Activated effector memory CD4-positive, alpha-beta T cell treated with anti-CD3 and anti-CD28 coated beads, Interleukin-2, amount 50 U/mL, for 16 hours (primary cell): ENCODE results near the gene SATB1.
A peak's percentile ranks its signal among the peaks of the same experiment; 100 is the strongest.

Source experiments
- DNase-seq: peaks from one replicate; pipeline ENCODE4 v3.0.0-alpha.2; 2020

Gene SATB1

GRCh38 chr3:18428991-18429745 lies 4.0 kb upstream of the SATB1 start:
- no peak for DNase-seq

- DNase-seq = no peak
Measured at GRCh38 chr3:18428036-18428435, 2.9 kb upstream of the SATB1 start.

DNA sequence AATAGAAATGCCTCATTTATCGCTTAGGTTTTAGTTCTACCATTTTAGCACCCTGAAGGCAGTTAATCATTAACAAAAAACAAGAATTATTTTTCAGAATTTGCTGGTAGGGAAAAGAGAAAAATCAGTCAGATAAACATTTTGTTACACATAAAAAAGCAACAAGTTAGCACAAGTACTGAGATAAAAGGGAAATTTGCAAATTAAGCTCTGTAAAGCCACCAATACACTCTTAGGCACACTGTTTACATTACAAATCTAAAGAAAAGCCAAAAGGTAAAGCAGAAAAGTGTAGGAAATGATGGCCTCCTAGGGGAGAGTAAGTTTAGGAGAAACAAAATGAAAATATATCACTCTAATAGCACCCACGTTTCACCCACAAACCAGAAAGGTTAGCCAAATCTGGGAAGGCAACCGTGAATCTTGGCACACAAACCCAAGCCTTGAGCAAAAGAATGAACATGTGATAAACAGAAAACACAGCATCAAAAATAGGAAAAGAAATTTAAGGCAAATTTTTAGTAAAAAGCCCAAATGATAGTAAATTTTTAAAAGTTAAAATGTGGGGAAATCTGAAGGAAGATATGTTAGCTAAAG lies 1.6 kb upstream of the SATB1 start:
- no peak for DNase-seq

- DNase-seq = peak; percentile 88
Measured at GRCh38 chr3:18425641-18426257, 610 bp upstream of the SATB1 start.

GRCh38 chr3:18424213-18424728 lies 868 bp downstream of the SATB1 start:
- peak; percentile 63 for DNase-seq

- DNase-seq = peak; percentile 73
Measured at GRCh38 chr3:18423401-18424212, 1.5 kb downstream of the SATB1 start.

GRCh38 chr3:18422972-18423371 lies 2.2 kb downstream of the SATB1 start:
- no peak for DNase-seq

DNA sequence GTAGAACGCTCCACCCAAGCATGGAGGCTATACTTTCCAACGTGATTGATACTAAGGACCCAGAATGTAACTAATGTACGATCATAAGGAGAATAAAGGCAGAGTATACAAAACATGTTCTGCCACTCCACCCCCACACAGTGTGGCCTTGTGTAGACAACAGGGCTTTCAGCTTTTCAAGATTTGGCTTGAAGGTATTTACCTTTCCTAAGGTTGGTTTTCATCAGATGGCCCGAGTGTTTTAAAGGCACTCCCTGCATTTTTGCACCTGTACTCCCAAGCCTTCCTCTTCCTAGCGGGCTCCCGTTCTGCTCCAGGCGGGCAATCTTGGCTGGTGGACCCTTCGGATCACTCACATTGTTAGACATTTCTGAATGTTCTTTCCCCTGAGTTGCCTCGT lies 4.6 kb downstream of the SATB1 start:
- DNase-seq = no peak

- no peak for DNase-seq
Measured at GRCh38 chr3:18419232-18419631, 5.9 kb downstream of the SATB1 start.

- no peak for DNase-seq
Measured at GRCh38 chr3:18417904-18418572, 7.1 kb downstream of the SATB1 start.

DNA sequence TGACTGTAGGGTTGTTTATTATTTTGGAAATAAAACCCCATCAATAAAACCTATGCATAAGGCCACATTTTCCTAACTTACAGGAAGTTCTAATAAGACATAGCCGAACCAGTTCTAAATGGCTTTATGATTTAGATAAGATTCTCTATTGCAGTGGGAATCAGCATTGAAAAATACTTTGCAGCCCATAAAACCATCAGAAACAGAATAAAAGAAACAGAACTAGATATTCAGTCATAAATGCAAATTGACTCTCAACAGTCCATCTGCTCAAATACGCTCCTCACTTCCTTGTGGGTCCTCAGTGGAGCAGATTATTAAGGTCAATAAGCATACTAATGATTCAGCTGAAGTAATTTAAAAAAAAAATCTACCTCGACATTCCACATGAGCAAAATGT lies 8.8 kb downstream of the SATB1 start:
- no peak for DNase-seq

DNA sequence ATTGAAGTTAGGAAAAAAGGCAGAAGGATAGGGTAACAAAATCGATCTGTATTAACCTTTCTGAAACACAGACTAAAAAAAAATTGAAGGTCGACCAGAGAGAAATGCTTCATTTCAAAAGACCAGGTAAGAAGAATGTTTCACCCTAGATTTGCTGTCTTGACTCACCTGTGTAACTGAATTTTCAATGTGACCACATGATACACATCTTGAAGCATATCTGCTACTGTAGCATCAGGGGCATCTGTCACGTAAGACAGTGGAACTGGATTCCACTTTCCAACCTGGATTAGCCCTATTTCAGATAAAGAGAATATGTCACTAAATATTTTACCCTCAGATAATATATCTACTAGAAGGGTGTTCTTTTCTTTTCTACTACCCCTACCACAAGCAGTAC lies 9.3 kb downstream of the SATB1 start:
- DNase-seq = no peak

DNA sequence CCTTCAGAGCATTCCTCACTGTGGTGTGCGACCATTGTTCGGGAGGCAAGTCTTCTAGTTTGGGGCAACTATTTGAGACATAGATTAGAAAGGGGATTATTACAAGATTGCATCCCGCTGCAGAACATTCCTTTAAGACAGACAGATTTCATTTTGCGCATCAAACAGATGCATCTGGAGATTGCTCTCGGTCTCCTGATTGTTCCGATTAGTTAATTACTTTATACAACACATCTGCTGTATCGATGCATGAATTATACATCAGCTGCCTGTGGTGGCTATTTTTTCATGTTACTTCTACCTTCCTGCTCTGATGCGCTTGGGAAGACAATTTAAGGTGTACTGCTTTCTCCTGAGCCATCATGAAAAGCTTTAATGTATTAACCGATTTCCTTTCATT lies 10.0 kb downstream of the SATB1 start:
- no peak for DNase-seq

GRCh38 chr3:18412684-18413083 lies 12.5 kb downstream of the SATB1 start:
- DNase-seq = no peak

DNA sequence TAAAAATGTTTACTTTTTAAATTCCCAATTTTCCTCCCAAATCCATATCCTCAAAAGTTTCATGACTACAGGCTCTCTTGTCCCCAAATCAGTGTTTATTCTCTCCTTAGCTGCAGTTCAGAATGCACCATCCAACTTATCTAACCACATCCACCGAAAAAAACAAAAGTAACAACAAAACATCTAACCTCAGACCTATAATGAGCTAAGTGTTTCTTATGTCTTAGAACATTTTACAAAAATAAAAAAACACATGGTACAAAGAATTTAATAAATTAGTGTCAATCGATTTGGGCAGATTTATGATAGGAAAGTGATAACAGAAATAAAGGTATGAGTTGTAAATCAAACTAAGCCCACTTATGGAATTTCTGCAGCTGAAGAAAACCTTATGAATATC lies 13.6 kb downstream of the SATB1 start:
- DNase-seq = no peak

DNA sequence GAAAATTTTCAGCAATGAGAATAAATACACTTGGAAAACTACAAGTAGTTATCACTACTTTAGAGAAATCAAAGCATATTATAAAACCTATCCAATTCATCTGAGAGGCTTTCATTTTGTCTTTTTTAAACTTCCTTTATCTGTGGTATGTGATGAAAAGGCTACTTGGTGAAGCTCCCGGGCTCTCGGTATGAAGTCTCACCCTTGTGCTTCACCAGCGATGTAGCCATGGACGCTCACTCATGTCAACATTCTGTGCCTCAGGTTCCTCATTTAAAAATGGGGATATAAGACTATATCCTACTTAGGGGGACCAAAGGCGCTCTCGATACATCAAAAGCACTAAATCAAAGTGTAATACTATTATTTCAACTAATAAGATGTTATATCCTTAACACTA lies 14.9 kb downstream of the SATB1 start:
- no peak for DNase-seq

- no peak for DNase-seq
Measured at GRCh38 chr3:18409266-18409665, 15.9 kb downstream of the SATB1 start.

DNA sequence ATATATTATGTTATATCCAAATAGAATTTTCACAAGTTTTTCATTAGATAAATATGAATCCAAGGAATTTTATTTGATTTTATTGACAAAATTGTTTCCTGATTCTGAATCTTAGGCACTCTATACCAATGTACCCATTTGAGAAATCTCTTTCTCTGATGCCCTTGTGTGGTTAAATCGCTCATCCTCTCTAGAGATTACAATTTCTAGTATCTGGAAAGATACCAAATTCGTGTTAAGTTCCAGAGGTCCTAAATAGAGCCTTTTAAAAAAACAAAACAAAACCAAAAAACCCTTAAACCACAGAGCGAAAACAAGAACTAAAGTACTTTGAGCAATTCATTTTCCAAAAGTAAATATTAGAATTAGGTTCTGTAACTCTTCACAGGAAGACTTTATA lies 20.0 kb downstream of the SATB1 start:
- DNase-seq = no peak

DNA sequence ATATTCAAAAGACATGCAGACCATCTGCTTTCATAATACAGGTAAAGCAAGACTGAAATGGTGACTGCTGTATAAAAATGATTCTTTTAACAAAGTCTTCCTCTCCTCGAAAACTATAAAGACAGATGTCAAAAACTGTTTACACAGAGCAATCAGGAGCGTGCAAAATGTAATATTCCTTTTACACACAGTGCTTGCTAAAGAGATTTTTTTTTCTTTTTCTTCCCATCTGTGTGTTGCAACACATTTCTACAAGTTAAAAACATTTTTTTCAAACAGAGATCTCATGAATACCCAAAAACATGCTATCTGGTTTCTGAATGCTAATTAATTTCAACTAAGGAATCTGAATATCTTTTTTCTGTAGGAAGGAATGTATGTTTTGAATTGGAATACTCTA lies 22.1 kb downstream of the SATB1 start:
- no peak for DNase-seq

DNA sequence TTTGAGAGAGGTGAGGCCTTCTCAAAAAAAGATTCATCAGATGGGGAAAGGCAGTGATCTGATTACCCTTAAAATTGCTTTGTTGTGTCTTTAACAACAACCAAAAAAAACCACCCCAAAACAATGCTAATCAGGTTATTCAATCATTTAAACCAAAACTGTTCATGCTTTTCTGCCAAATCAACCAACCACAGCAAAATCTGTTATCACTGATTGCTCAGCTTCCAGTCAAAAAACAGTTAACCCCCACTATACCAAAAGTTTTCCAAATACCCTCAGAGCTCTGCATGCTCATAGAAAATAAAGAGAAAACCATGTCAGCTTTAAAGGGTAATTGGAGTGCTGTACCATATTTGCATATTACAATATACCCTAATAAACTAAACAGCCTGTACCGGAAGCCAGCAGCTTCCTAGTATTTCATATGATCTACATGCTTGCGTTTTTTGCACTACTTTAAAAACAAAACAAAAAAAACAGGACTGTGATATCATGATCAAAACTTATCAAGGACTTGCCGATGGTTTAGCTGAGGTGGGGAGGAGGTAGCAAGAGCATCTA lies 22.8 kb downstream of the SATB1 start:
- DNase-seq = no peak

- DNase-seq = no peak
Measured at GRCh38 chr3:18401300-18401961, 23.7 kb downstream of the SATB1 start.

- DNase-seq = no peak
Measured at GRCh38 chr3:18398448-18398847, 26.7 kb downstream of the SATB1 start.
